Astrocyte (in vitro differentiated cells and primary cell): ENCODE measurements around the gene LRMDA.

ENCODE experiments used
- EZH2 ChIP-seq: IDR thresholded peaks from 2 replicates; pipeline ENCODE4 v1.6.1; 2012; ENCODE audit warnings: mild to moderate bottlenecking, low read length, inconsistent platforms; ENCODE audit not compliant: insufficient read depth
- TF ChIP-seq, protein P1 (sequence below): IDR thresholded peaks from 2 replicates; pipeline ENCODE4 v1.5.1; 2011; ENCODE audit warnings: low read depth, mild to moderate bottlenecking, inconsistent platforms, low read length, moderate library complexity; ENCODE audit not compliant: insufficient read depth

- TF ChIP-seq, protein P1, sequence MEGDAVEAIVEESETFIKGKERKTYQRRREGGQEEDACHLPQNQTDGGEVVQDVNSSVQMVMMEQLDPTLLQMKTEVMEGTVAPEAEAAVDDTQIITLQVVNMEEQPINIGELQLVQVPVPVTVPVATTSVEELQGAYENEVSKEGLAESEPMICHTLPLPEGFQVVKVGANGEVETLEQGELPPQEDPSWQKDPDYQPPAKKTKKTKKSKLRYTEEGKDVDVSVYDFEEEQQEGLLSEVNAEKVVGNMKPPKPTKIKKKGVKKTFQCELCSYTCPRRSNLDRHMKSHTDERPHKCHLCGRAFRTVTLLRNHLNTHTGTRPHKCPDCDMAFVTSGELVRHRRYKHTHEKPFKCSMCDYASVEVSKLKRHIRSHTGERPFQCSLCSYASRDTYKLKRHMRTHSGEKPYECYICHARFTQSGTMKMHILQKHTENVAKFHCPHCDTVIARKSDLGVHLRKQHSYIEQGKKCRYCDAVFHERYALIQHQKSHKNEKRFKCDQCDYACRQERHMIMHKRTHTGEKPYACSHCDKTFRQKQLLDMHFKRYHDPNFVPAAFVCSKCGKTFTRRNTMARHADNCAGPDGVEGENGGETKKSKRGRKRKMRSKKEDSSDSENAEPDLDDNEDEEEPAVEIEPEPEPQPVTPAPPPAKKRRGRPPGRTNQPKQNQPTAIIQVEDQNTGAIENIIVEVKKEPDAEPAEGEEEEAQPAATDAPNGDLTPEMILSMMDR, result no peak
- no peak for TF ChIP-seq EZH2
These were observed 1111.0 kb downstream of the LRMDA start for GRCh38 chr10:76542307-76542930.
